Activated T-helper 1 cell treated with anti-CD3 and anti-CD28 coated beads, Interleukin-12 subunit alpha, Interleukin-12 subunit beta, Interleukin-2, Interleukin-4 antibody, amounts not matched to agents 30 ng/mL and 10 ng/mL and 1 ng/mL, durations not matched to agents 14 hours and 24 hours and 36 hours (primary cell): Measurements from ENCODE around the gene KIAA0825. TPM values are rescaled to one million over a fixed set of nuclear protein-coding genes. Genes with fewer than 3 reads are reported as not detected.

Experiments
- DNase-seq: peaks from one replicate; pipeline ENCODE4 v3.0.0; 2021; ENCODE audit warnings: low spot score
- H3K27ac Mint-ChIP-seq: one replicate; pipeline ENCODE4 v1.8.0; 2021; ENCODE audit warnings: mild to moderate bottlenecking, mixed read lengths
- H3K27me3 Mint-ChIP-seq: one replicate; pipeline ENCODE4 v1.8.0; 2022; ENCODE audit warnings: mild to moderate bottlenecking, moderate library complexity, mixed read lengths; ENCODE audit not compliant: insufficient read depth
- H3K36me3 Mint-ChIP-seq: one replicate; pipeline ENCODE4 v1.8.0; 2021; ENCODE audit warnings: low read depth, mixed read lengths
- H3K4me1 Mint-ChIP-seq: one replicate; pipeline ENCODE4 v1.8.0; 2021; ENCODE audit warnings: low read depth, mixed read lengths
- H3K4me3 Mint-ChIP-seq: one replicate; pipeline ENCODE4 v1.8.0; 2021; ENCODE audit warnings: mild to moderate bottlenecking, moderate library complexity, mixed read lengths
- H3K9me3 Mint-ChIP-seq: one replicate; pipeline ENCODE4 v1.8.0; 2021; ENCODE audit warnings: mixed read lengths
- intact Hi-C: fragments of 100-400 bp; cut with micrococcal nuclease; formaldehyde crosslinking; loops from one replicate; pipeline ENCODE4 v1.15.1; 2024
- total RNA-seq: library from RNA; stranded (reverse); gene quantifications from 2 replicates; pipeline ENCODE4 v1.2.3, GENCODE V29; 2022

The KIAA0825 gene
- total RNA-seq, 1 donor from 2014 or later, result 0.36 TPM

DNA sequence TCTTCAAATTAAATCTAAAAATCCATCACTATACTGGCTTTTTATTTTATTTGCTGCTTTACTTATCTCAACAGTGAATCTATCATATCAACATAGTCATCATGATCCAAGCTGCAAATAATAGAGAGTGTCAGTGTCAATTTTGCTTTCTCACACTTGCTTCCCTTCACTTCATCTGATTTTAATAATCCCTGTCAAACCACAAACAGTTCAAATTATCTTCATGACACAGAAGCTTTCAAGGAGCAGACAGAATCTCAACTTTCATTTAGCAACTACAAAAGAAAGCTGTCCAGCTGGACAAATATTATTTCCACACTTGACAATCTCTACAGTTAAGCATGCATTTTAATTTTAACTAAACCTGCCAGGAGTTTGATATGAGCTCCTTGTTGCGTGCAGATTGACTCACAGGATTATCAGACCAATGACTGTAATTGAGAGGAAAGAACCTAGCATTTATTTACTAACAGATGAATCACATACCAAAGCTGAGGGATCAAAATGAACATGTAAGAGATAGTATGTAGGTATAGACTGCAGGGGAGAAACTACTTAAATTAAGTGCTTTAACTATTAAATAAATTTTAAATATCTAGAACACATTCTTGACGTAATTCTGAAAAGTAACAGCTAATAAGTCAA lies 56.0 kb downstream of the KIAA0825 start:
- no peak for DNase-seq
- no peaks in the 10 kb centered on the region for H3K4me1 Mint-ChIP-seq

DNA sequence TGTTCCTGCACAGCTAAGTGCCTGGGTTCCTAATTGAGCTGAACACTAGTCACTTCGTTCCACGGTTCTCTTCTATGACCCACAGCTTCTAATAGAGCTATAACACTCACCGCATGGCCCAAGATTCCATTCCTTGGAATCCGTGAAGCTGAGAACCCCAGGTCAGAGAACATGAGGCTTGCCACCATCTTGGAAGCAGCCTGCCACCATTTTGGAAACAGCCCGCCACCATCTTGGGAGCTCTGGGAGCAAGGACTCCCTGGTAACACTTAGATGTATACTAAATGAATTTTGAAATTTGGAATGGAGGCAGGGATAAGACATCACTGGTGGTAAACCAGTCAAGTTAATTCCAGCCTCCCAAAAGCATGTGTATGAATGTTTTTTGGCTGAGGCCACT lies 60.4 kb downstream of the KIAA0825 start:
- Mint-ChIP-seq H3K9me3 (peaks cover 6% of the 10 kb centered on the region), H3K4me1 (no peaks in the 10 kb centered on the region), H3K27me3 (no peaks in the 10 kb centered on the region), H3K27ac (no peak overlapping the region), H3K36me3 (no peaks in the 10 kb centered on the region), H3K4me3 (no peak overlapping the region)
- intact Hi-C loops, result no loop called here
- no peak for DNase-seq

More for the DNA sequence above, 56.0 kb downstream of the KIAA0825 start:
- H3K27me3 Mint-ChIP-seq, result no peaks in the 10 kb centered on the region
- H3K9me3 Mint-ChIP-seq, result peaks cover 6% of the 10 kb centered on the region
- no peaks in the 10 kb centered on the region for H3K36me3 Mint-ChIP-seq
- intact Hi-C loops, result no loop called here
- no peak overlapping the region for H3K27ac Mint-ChIP-seq
- H3K4me3 Mint-ChIP-seq, result no peak overlapping the region

DNA sequence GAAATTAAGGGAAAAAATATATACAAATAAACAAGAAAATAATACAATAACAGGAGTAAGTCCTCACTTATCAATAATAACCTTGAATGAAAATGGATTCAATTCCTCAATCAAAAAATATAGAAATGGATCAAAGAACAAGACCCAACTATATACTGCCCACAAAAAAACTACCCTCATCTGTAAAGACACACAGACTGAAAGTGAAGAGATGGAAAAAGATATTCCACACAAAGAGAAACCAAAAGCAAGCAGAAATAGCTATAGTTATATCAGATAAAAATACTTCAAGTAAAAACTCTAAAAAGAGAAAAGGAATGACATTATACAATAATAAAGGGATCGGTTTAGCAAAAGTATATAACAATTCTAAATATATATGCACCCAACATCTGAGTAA lies 66.5 kb downstream of the KIAA0825 start:
- Mint-ChIP-seq H3K4me1 (peaks cover 22% of the 10 kb centered on the region), H3K36me3 (peaks cover 2% of the 10 kb centered on the region), H3K27me3 (peaks cover 2% of the 10 kb centered on the region), H3K27ac (no peak overlapping the region), H3K4me3 (no peak overlapping the region), H3K9me3 (peaks cover 27% of the 10 kb centered on the region)
- no peak for DNase-seq
- intact Hi-C loops, result no loop called here

DNA sequence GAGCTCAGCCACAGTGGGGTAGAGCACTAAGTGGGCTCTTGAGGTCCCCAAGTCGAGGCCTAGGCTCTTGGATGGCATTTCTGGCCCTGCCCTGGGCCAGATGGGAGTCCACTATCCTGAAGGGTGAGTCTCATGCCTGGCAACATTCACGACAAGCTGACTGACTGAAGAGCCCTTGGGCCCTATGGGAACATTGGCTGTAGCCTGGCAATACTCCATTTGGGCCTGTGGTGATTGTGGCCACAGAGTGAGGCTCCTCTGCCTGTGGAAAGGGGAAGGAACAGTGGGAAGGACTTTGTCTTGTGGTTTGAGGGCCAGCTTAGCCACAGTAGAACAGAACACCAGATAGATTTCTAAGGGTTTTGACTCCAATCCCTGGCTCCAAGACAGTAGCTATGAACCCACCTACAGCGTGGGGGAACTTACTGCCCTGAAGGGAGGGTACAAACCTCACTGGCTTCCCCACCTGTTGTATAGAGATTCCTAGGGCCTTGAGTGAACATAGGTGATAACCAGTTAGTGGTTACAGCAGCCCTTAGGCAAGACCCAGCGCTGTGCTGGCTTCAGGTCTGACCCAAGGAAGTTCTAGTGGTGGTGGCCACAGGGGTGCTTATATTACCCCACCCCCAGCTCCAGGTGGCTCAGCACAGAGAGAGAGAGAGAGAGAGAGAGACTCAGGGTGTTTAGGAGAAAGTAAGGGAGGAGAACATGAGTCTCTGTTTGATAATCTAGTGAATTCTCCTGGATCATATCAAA lies 72.4 kb downstream of the KIAA0825 start:
- Mint-ChIP-seq H3K4me3 (no peak overlapping the region), H3K9me3 (peaks cover 42% of the 10 kb centered on the region), H3K4me1 (peaks cover 21% of the 10 kb centered on the region), H3K27me3 (peaks cover 2% of the 10 kb centered on the region), H3K36me3 (peaks cover 5% of the 10 kb centered on the region), H3K27ac (no peak overlapping the region)
- intact Hi-C loops, result no loop called here
- no peak for DNase-seq

DNA sequence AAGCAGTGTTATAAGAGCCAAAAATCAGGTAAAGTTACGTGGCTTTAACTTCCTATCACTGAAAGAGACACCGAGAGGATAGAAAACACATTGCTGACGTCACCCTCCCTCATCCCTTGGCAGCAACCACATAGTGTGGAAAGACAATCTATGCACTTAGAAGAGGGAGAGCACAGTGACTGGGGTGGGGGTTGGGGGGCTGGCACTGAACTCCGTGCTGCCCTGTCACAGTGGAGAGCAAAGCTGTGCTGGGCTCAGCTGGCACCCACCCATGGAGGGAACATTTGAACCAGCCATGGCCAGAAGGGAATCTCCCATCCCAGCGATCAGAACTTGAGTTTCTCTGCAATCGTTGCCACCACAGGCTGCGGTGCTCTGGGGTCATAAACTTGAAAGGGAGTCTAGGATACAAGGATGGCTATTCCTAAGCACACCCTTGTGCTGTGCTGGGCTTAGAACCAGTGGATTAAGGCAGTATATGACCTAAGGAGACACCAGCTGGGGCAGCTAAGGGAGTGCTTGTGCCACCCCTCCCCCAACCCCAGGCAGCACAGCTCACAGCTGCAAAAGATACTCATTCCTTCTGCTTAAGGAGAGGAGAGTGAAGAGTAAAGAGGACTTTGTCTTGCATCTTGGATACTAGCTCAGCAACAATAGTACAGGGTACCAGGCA lies 73.4 kb downstream of the KIAA0825 start:
- no peak for DNase-seq
- no peak overlapping the region for H3K27ac Mint-ChIP-seq
- H3K4me1 Mint-ChIP-seq, result peaks cover 21% of the 10 kb centered on the region
- intact Hi-C loops, result no loop called here
- H3K9me3 Mint-ChIP-seq, result peaks cover 43% of the 10 kb centered on the region
- H3K27me3 Mint-ChIP-seq, result peaks cover 2% of the 10 kb centered on the region
- peaks cover 9% of the 10 kb centered on the region for H3K36me3 Mint-ChIP-seq
- no peak overlapping the region for H3K4me3 Mint-ChIP-seq

DNA sequence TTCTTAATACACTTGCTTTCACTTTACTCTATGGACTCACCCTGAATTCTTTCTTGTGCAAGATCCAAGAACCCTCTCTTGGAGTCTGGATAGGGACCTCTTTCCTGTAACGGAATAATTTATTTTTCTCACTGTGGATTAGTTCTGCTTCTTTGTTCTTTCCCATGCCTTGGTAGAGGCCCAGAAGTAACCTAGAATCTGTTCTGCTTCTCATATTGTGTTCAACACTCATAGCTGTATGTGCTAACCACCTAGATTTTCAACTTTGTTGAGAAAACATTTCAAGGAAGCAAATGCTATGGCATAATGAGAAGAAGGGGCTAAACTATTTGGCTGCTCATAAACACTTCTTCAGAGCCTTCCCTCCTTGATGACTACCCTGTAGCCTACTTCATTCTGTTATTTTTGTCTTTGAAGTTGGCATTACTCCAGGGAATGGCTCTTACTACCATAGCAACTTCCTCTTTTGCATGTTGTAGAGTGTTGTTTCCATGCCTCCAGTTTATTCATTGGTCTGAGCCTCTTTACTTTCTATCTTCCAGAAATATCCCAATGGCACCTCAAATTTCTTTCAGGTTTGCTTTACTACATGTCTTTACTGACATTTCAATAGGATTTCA lies 74.3 kb downstream of the KIAA0825 start:
- peaks cover 21% of the 10 kb centered on the region for H3K4me1 Mint-ChIP-seq
- no peak for DNase-seq
- H3K4me3 Mint-ChIP-seq, result no peak overlapping the region
- peaks cover 38% of the 10 kb centered on the region for H3K9me3 Mint-ChIP-seq
- peaks cover 2% of the 10 kb centered on the region for H3K27me3 Mint-ChIP-seq
- intact Hi-C loops, result no loop called here
- H3K27ac Mint-ChIP-seq, result no peak overlapping the region
- peaks cover 10% of the 10 kb centered on the region for H3K36me3 Mint-ChIP-seq

DNA sequence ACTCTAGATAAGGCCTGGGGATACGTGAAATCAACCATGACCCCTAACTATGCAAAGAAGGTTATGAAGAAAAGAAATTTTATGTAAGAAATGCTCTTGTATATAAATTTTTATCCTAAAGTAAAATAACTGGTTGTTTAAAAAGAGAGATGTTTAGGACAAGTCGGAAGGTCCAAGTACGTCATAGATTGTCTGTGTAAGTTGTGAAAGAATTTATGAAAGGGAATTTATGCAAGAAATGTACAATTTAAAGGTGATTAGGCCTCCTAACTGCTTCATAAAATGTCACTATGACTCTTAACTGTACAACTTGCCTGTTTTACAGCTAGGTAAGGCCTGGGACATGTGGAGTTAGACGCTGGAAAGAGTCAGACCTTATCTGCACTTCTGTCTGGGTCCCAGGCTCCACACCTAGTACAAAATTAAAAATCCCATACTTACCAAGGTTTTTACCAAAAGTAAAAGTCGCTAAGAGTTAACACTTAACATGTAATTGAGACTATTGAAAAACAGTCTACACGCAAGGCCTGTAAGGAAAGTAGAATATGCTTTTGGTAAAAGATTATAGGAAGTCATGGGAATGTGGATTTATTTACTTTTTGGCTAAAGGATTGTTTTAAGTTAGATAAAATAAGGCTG lies 77.4 kb downstream of the KIAA0825 start:
- Mint-ChIP-seq H3K27ac (no peak overlapping the region), H3K4me1 (peaks cover 15% of the 10 kb centered on the region), H3K27me3 (no peaks in the 10 kb centered on the region), H3K4me3 (no peak overlapping the region), H3K9me3 (peaks cover 41% of the 10 kb centered on the region), H3K36me3 (peaks cover 5% of the 10 kb centered on the region)
- DNase-seq, result no peak
- intact Hi-C loops, result no loop called here

DNA sequence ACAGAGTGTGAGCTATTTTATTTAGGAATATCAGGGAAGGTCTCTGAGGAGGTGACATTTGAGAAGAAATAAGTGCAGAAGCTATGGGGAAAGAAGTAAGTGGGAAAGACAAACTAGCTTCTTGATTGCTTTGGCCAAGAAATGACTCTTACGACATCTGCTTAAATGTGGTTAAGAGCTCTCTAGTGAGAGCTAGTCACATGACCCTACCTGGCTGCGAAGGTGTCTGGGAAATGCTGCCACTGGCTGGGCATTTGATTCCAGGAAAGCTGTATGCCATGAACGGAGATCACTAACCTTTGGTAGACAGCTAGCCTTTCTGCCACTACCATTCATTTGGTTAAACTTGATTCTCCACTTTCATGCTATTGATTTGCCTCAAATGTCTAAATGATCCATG lies 80.1 kb downstream of the KIAA0825 start:
- Mint-ChIP-seq H3K4me1 (no peaks in the 10 kb centered on the region), H3K27ac (no peak overlapping the region), H3K36me3 (peaks cover 5% of the 10 kb centered on the region), H3K27me3 (no peaks in the 10 kb centered on the region), H3K9me3 (peaks cover 36% of the 10 kb centered on the region), H3K4me3 (no peak overlapping the region)
- intact Hi-C loops, result no loop called here
- no peak for DNase-seq

DNA sequence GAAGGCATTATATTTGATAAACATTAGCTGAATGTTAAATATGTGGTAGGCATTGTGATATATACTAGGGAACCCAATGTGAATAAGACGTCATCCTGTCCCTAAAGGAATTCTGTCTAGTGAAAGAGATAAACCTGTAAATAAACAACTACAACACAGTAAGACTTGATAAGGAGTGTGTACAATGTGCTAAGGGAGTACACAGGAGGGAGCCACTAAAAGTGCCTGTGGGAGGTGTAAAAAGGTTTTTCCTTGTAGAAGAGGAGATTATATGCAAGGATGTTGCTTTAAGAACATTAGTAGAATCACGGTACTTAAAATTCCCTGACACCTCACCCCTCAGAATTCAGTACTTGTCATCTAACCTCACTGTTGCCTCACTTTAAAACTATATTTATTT lies 91.7 kb downstream of the KIAA0825 start:
- Mint-ChIP-seq H3K27ac (no peak overlapping the region), H3K27me3 (no peaks in the 10 kb centered on the region), H3K36me3 (no peaks in the 10 kb centered on the region), H3K9me3 (no peaks in the 10 kb centered on the region), H3K4me3 (no peak overlapping the region), H3K4me1 (peaks cover 9% of the 10 kb centered on the region)
- intact Hi-C loops, result no loop called here
- no peak for DNase-seq

DNA sequence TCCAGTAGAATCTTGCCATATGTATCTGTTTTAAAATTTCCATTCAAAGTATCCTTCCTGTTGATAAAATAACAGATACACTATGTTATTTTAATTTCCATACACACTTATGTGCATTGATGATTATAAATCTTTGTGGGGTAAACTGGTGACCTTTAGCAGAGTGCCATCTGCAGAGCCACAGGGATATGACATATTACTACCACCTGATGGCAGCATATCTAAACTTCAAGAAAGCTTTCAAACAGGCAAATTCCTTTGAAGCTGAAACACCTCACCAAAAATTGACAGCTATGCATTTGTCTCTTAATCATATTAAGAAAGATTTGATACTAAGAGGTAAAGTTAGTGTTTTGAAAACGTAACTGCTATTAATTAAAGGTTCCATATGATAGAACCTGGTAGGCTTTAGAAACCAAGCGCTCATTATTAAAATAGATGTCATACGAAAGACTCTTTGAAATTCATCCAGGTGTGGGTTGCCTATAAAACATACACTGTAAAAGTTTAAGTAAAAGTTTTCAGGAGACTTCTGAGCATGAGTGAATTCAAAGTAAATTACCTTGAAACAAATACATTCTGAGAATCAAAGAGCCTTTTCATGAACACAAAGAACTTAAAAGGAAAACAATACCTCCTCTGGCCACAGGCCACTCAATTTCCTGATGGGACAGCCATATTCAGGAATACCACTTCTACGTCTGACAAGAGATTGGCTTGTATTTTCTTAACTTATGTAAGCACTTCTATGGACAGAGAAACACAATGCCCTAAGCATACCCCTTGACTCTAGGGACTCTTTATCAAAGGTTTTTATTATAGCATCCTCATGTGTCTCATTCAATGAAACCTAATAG lies 93.3 kb downstream of the KIAA0825 start:
- Mint-ChIP-seq H3K36me3 (no peaks in the 10 kb centered on the region), H3K27ac (no peak overlapping the region), H3K4me1 (peaks cover 9% of the 10 kb centered on the region), H3K9me3 (no peaks in the 10 kb centered on the region), H3K27me3 (no peaks in the 10 kb centered on the region), H3K4me3 (no peak overlapping the region)
- intact Hi-C loops, result loop anchor here (1.0 kb wide), 5 partner anchors 93 to 325 kb away; partner anchors contain the start of genes KIAA0825 and SLF1
- DNase-seq, result peak; percentile 22

DNA sequence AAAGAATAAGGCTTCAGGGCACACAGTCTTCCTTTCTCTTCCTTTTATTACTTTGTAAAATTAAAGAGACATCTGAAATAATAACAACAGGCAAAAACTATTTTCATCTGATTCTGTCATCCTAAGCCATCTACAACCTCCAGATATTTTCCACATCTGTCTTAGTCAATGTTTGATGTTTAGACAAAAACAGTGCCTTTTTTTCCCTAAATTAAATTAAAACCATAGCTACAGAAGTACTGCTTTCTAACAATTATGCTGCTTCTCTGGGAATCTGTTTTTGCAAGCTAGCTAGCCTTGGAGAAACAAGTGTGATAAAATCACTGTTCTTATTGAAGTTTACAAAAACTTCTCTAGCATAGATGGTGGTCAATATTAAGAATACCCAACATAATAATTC lies 95.4 kb downstream of the KIAA0825 start:
- H3K27me3 Mint-ChIP-seq, result no peaks in the 10 kb centered on the region
- no peak overlapping the region for H3K27ac Mint-ChIP-seq
- no peaks in the 10 kb centered on the region for H3K9me3 Mint-ChIP-seq
- H3K4me1 Mint-ChIP-seq, result peaks cover 9% of the 10 kb centered on the region
- no peak overlapping the region for H3K4me3 Mint-ChIP-seq
- DNase-seq, result no peak
- intact Hi-C loops, result no loop called here
- H3K36me3 Mint-ChIP-seq, result no peaks in the 10 kb centered on the region

DNA sequence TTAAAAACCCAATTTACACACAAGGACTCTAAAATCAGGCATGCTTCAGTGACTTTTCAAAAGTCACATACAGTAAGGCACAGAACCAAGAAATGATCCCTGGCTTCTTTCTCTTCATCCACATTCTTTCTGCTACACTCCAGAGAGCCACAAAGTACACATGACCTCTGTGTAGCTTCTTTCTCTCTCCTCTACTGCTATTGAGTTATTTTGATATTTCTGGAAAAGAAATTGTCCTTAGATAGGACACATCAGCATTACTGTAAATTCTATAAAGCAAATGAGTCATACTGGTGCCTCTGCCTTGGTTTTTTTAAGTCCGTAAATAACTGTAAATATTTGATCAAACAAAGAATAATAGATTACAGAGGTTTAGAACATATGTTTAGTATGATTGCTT lies 96.3 kb downstream of the KIAA0825 start:
- Mint-ChIP-seq H3K27ac (no peak overlapping the region), H3K27me3 (no peaks in the 10 kb centered on the region), H3K4me3 (no peak overlapping the region), H3K4me1 (peaks cover 9% of the 10 kb centered on the region), H3K9me3 (no peaks in the 10 kb centered on the region), H3K36me3 (no peaks in the 10 kb centered on the region)
- intact Hi-C loops, result no loop called here
- DNase-seq, result no peak
